Measurements from ENCODE around the gene KRT38.
"Not testable (repeated sequence)": the region's sequence is repeated elsewhere in the genome, so short reads cannot be mapped to it uniquely, and the experiment has no call there.

KRT38 gene

GRCh38 chr17:41462705-41463104 lies 21.9 kb upstream of the KRT38 start:
- no peak for DNase-seq (ENCODE audit: low spot score)

- DNase-seq (ENCODE audit: low spot score), result no peak
Measured at GRCh38 chr17:41457676-41458075, 16.9 kb upstream of the KRT38 start.

- DNase-seq (ENCODE audit: low spot score), result no peak
Measured at GRCh38 chr17:41456204-41456603, 15.4 kb upstream of the KRT38 start.

- no peak for DNase-seq (ENCODE audit: low spot score)
Measured at GRCh38 chr17:41455236-41455635, 14.5 kb upstream of the KRT38 start.

GRCh38 chr17:41453066-41453465 lies 12.3 kb upstream of the KRT38 start:
- no peak for DNase-seq (ENCODE audit: low spot score)

- no peak for DNase-seq (ENCODE audit: low spot score)
Measured at GRCh38 chr17:41452281-41452680, 11.5 kb upstream of the KRT38 start.

GRCh38 chr17:41451154-41451728 lies 10.5 kb upstream of the KRT38 start:
- DNase-seq (ENCODE audit: low spot score), result no peak

- DNase-seq (ENCODE audit: low spot score), result no peak
Measured at GRCh38 chr17:41449008-41449407, 8.2 kb upstream of the KRT38 start.

- no peak for DNase-seq (ENCODE audit: low spot score)
Measured at GRCh38 chr17:41448506-41448905, 7.7 kb upstream of the KRT38 start.

GRCh38 chr17:41446806-41447205 lies 6.0 kb upstream of the KRT38 start:
- no peak for DNase-seq (ENCODE audit: low spot score)

GRCh38 chr17:41444640-41445039 lies 3.9 kb upstream of the KRT38 start:
- DNase-seq (ENCODE audit: low spot score), result no peak

- DNase-seq (ENCODE audit: low spot score), result no peak
Measured at GRCh38 chr17:41444186-41444585, 3.4 kb upstream of the KRT38 start.

- DNase-seq (ENCODE audit: low spot score), result no peak
Measured at GRCh38 chr17:41442739-41443138, 2.0 kb upstream of the KRT38 start.

- DNase-seq (ENCODE audit: low spot score), result no peak
Measured at GRCh38 chr17:41439375-41439774, 1.4 kb downstream of the KRT38 start.

- DNase-seq (ENCODE audit: low spot score), result no peak
Measured at GRCh38 chr17:41437769-41438168, 3.0 kb downstream of the KRT38 start.

- DNase-seq (ENCODE audit: low spot score), result no peak
Measured at GRCh38 chr17:41437254-41437653, 3.5 kb downstream of the KRT38 start.

- no peak for DNase-seq (ENCODE audit: low spot score)
Measured at GRCh38 chr17:41434415-41434814, 6.4 kb downstream of the KRT38 start.

GRCh38 chr17:41434005-41434404 lies 6.8 kb downstream of the KRT38 start:
- DNase-seq (ENCODE audit: low spot score), result no peak

- DNase-seq (ENCODE audit: low spot score), result no peak
Measured at GRCh38 chr17:41433586-41433985, 7.2 kb downstream of the KRT38 start.

GRCh38 chr17:41430376-41430775 lies 10.4 kb downstream of the KRT38 start:
- DNase-seq (ENCODE audit: low spot score), result not testable (repeated sequence)

GRCh38 chr17:41429667-41430066 lies 11.1 kb downstream of the KRT38 start:
- no peak for DNase-seq (ENCODE audit: low spot score)

- no peak for DNase-seq (ENCODE audit: low spot score)
Measured at GRCh38 chr17:41428591-41429291, 12.0 kb downstream of the KRT38 start.

- DNase-seq (ENCODE audit: low spot score), result no peak
Measured at GRCh38 chr17:41424111-41424635, 16.6 kb downstream of the KRT38 start, which contains the start of gene KRT37. Gene KRT37 (minus strand): TSS chr17:41424585. CDS start chr17:41424523, 62 bp downstream.

- not testable (repeated sequence) for DNase-seq (ENCODE audit: low spot score)
Measured at GRCh38 chr17:41422586-41422985, 18.2 kb downstream of the KRT38 start.
